Measurements from ENCODE around the gene AKR1C2.
"Not testable (repeated sequence)": the region's sequence is repeated elsewhere in the genome, so short reads cannot be mapped to it uniquely, and the experiment has no call there.

- TF ChIP-seq POLR2A, CTCF (IDR thresholded peaks at IDR 0.05): not testable (repeated sequence)
These were observed 351 bp upstream of the AKR1C2 start for GRCh38 chr10:5004030-5004385.

Data from transverse colon (tissue), 3 donors.